GM18951 (cell line): ENCODE measurements around the gene TMEM63B.

ENCODE experiments used
- POLR2A ChIP-seq: IDR thresholded peaks from 4 replicates; pipeline ENCODE4 v1.6.1; 2011; ENCODE audit warnings: mild to moderate bottlenecking; ENCODE audit not compliant: insufficient read length, insufficient read depth; ENCODE audit errors: extremely low read depth
- in situ Hi-C: fragments of 300-500 bp; cut with MboI; formaldehyde crosslinking; loops from one replicate; pipeline ENCODE4 v1.12.0; 2022; ENCODE audit warnings: low sequenced_read_pairs, mixed read lengths, inconsistent platforms; ENCODE audit not compliant: unreplicated experiment

TMEM63B gene

DNA sequence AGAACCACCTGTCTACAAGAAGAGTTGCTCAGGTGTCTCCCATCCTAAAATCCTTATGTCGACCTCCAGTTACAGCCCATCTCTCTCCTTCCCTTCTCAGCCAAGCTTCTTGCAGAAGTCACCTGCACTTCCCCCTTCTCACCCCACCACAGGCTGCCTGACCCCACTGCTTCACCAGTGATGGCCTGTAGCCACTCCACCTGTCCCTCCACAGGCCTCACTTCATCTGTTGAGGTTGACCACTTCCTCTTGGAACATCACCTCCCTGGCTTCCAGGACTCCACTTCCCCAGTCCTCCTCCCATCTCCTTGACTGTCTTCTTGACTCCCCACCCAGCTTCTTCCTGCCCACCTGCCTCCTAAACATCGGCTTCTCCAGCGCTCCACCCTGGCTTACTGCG, 25.5 kb upstream of the TMEM63B start:
- in situ Hi-C loops = loop anchor here (10.0 kb wide), 1 partner anchor 233 kb away; no protein-coding TSS in a partner anchor

DNA sequence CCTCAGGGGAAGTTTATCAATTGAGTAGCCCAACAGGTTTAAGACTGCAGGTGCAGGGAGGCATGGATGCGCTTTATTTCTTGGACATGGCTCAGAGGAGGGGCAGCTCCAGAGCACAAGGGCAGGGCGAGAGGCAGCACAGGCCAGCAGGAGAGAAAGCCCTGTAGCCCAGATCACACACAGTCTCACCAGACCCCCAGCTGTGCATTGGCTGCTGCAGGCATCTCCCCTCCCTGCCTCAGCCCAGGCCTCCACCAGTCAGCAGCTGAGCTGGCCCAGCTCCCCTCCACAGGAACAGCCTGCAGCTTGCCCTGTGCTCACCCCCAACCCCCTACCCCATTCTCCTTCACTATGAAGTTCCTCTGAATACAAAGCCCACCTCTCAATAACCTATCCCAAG, 24.8 kb upstream of the TMEM63B start:
- in situ Hi-C loops = loop anchor here (10.0 kb wide), 1 partner anchor 232 kb away; no protein-coding TSS in a partner anchor
- no peak for TF ChIP-seq POLR2A

More for the DNA sequence above, 25.5 kb upstream of the TMEM63B start:
- TF ChIP-seq POLR2A = no peak

DNA sequence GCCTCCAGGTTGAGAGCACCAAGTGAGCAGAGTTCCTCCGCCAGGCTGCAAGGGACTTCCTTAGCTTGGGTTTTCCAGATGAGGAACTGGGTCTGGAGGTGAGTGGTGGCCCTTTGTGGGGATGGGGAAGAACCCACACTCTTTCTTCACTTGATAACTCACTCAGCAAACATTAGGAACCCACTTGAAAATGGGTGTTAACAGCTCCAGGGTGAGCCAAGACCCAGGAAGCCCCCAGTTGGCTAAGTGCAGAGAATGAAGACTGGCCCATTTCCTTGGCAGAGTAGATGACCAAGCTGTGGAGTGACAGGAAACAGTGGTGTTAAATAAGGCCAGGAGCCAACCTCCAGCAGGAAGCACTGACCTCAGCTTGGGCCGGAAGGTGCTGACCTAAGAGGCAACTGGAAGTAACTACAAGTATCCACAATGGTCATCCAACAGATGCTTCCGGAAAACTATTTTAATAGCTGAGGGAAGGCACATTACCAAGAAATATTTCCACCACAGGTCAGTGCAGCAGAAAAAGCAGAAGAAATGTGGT, 22.8 kb upstream of the TMEM63B start:
- TF ChIP-seq POLR2A = no peak
- in situ Hi-C loops = loop anchor here (10.0 kb wide), 1 partner anchor 230 kb away; no protein-coding TSS in a partner anchor

DNA sequence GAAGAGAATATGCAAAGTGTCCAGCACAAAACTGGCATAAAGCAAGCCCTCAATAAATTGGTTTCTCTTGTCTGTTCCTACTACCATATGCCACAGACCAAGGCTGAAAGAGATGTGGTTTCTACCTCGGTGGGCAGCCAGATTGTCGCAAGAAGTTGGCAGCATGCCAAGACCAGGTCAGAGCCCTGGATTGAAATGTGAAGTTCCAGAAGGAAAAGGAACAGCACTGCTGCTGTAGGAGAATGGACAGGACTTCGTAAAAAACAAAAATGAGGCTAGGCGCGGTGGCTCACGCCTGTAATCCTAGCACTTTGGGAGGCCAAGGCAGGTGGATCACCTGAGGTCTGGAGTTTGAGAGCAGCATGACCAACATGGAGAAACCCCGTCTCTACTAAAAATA, 22.2 kb upstream of the TMEM63B start:
- in situ Hi-C loops = loop anchor here (10.0 kb wide), 1 partner anchor 230 kb away; no protein-coding TSS in a partner anchor

DNA sequence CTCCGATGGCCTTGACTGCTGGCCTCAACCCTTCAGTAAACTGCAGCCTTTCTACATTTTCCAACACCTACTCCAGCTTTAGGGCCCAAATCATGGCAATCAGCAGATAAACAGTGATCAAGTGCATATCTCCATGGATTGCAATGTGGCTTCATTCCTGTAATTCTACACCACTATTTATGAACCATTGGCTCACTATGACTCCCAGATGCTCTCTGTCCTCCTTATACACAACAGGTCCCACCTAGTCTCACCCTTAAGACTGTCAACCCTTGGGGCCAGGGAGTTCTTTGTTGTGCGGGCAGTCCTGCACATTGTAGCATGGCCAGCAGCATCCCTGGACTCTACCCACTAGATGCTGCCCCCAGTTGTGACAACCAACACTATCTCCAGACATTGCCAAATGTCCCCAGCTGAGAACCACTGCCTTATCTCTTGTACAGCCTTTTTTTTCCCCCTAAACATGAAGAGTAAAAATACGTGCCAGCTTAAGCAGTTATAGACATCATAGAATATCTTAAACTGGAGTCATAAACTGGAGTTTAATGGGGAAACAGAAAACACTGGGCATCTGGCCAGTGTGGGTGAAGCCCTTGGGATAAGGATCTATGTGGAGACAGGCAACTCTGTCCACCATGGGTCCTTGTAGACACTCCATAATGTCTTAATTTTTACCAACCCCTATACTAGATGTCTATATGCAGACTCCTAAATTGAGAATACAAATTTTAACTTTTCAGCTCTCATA, 21.2 kb upstream of the TMEM63B start:
- in situ Hi-C loops = loop anchor here (10.0 kb wide), 1 partner anchor 229 kb away; no protein-coding TSS in a partner anchor
- no peak for TF ChIP-seq POLR2A

More for the DNA sequence above, 22.2 kb upstream of the TMEM63B start:
- TF ChIP-seq POLR2A = no peak

DNA sequence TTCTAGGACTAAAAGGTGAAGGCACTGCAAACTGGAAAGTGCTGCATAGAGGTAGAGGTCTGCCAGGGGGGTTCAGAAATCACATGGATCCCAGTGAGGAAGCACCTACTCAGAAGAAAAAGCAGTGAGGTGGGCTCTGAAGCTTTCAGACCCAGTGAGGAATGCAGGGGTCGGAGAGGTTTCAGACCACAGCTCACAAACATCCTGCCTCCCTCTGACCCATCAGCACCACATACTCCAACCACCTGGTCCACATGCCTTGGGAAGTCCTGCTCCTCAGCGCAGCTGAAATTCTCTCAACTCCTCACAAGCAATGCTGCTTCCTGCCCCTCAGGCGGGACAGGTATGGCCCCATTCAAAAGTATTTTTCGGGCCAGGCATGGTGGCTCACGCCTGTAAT, 20.3 kb upstream of the TMEM63B start:
- no peak for TF ChIP-seq POLR2A
- in situ Hi-C loops = loop anchor here (10.0 kb wide), 1 partner anchor 228 kb away; no protein-coding TSS in a partner anchor

DNA sequence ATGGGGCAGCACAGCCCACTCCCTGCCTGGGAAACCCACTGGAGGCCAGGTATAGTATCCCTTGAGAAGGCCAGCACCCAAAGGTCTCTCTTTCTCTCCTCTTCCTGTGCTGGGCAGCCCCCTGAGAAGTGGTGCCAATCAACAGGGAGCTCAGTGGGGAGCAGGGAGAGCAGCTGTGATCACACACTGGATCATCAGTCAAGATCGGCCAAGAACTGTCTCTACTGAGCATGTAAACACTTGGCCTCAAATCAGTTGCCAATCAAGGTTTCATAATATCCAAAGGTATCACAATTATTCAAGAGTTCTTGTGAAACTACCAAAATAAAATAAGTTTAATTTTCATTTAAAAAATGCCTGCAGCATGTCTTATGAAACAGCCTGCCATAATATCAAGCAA, 18.9 kb upstream of the TMEM63B start:
- in situ Hi-C loops = loop anchor here (10.0 kb wide), 1 partner anchor 226 kb away; no protein-coding TSS in a partner anchor
- TF ChIP-seq POLR2A = no peak

DNA sequence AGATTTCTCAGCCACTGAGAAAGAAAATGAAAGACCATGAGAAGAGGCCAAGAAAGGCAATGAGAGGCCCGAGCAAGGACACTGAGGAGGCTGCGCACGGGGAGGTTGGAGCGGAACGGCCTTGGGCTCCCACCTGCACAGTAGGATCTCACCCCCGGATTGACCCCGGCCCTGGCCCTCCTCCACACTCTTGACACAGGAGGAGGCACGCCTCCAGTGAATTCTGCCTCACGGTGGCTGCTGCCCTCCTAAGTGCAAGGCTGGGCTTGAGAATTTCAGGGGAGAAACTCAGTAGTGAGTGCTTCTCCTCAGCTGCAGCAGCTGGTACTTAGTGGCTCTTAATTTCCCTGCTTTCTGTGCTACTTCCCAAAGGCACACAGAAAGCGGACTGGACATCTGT, 18.1 kb upstream of the TMEM63B start:
- no peak for TF ChIP-seq POLR2A
- in situ Hi-C loops = loop anchor here (10.0 kb wide), 1 partner anchor 226 kb away; no protein-coding TSS in a partner anchor

DNA sequence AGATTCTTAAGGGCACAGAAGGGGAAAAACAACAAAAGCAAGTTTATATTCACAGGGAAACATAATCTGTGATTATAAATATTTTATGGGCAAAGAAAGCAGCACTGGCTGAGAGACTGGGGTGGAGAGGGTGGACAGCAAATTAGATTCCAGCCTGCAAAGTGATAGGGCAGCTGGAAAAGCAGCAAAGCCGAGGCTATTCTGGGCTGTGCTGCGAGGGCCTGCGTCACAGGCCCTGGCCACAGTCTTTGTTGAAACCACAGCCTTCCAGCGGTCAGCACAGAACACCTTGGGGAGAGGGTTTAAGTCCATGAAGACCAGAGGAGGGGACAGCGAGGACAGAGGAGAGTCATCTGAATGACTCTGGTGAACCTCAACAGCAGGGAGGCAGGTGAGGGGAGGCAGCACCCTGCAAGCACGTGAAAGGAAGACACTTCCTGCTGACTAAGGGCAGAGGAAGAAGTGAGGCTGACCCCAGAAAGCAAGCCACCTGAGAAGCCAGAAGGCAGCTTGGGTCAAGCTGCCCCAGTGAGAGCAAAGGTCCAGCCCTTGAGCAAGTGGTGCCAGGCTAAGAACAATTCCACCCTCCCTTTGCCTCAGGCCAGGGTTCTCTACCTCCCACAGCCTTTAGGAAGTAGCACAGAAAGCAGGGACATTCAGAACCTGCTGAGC, 17.2 kb upstream of the TMEM63B start:
- in situ Hi-C loops = no loop called here
- TF ChIP-seq POLR2A = no peak

DNA sequence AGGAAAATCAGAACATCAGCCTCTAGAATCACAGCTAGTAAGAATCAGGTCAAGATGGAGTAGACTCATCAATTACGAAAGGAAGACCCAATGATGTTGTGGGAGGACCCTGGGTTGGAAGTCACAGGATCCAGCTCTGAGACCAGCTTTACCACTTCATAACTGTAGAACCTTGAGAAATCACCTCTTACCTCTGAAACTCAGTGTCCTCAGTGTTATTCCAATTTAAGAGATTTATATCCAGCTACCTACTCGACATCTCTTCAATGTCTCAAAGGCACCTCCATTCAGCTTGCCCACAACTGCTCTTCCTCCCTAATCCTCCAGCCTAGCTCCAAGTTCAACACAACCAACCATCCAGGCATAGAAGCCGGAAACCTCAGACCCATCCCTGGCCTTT, 16.4 kb upstream of the TMEM63B start:
- in situ Hi-C loops = no loop called here
- TF ChIP-seq POLR2A = no peak

DNA sequence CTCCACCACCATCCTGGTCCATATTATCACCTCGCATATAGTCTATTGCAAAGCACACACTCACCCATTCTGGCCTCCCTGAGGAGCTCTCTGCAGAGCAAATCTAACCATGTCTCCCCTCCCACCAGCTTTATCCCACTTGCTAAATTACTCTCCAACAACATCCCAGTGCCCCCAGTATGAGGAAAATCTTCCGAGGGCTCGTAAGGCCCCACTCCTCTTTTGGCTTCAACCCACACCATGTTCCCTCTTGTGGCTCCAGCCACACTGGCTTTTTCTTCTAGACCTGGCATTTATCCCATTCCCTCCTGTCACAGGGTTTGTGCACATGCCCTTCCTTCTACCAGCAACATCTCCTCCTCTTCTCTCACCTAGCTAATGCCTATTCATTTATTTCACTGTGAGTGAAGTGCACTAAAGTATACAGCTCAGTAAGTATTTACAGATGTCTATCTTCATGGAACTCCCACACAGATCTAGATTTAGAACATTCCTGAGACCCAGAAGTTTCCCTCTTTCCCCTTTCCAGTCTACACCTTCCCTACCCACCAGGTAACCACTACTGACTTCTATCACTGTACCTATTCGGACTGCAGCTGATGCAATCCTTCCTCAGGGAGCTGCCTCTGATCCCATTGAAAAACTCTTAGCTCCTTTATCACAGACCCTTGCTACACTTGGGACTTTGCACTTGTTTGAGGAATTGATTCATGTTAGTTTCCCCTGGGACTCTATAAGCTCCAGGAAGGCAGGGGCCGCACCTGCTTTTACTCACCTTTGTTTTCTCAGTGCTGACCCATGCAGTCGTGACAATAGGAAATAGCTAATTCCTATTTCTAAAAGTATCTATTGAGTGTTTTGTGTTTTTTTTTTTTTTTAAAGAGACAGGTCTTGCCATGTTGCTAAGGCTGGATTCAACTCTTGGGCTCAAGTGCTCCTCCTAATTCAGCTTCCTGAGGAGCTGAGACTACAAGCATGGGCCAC, 15.6 kb upstream of the TMEM63B start:
- in situ Hi-C loops = no loop called here
- TF ChIP-seq POLR2A = no peak

DNA sequence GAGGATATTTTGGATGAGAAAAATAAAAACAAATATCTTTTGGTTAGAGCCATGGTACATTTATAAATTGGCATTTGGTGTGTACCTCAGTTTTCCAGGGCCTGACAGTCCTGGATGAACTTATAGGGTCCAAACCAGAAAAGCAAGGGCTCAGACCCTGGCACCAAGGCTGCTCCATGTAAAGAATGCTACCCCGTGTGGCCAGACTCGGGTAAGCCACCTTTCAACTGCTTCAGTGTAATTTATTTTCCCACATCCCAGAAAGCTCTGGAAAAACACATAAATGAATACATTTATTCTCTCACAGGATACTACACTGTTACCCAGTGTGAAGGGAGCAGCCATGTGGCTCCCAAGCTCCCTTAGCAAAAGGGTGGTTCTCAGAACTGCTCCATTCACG, 13.9 kb upstream of the TMEM63B start:
- no peak for TF ChIP-seq POLR2A
- in situ Hi-C loops = no loop called here

DNA sequence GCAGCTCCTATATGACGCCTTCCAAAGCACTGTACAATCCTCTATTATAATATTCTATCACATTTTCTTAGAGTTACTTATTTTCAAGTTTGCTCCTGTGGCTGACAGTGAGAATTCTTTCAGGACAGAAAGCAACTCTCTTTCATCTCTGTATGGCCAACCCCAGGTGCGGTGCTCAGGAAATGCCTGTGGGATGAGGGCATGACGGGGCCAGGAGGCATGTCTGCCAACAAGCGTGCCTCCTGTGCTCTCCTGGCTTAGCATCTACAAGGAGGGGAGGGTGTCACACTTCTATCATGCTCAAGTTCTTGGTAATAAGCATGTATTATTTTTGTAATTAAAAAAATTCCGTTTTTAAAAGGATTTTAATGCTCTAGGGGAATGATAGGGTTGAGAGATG, 11.5 kb upstream of the TMEM63B start:
- no peak for TF ChIP-seq POLR2A

More for the DNA sequence above, 11.5 kb upstream of the TMEM63B start:
- in situ Hi-C loops = no loop called here
